ENCODE data around the gene HMGCLL1.

The HMGCLL1 gene

GRCh38 chr6:55594442-55594841, 15.4 kb upstream of the HMGCLL1 start:
- TF ChIP-seq, protein P1, sequence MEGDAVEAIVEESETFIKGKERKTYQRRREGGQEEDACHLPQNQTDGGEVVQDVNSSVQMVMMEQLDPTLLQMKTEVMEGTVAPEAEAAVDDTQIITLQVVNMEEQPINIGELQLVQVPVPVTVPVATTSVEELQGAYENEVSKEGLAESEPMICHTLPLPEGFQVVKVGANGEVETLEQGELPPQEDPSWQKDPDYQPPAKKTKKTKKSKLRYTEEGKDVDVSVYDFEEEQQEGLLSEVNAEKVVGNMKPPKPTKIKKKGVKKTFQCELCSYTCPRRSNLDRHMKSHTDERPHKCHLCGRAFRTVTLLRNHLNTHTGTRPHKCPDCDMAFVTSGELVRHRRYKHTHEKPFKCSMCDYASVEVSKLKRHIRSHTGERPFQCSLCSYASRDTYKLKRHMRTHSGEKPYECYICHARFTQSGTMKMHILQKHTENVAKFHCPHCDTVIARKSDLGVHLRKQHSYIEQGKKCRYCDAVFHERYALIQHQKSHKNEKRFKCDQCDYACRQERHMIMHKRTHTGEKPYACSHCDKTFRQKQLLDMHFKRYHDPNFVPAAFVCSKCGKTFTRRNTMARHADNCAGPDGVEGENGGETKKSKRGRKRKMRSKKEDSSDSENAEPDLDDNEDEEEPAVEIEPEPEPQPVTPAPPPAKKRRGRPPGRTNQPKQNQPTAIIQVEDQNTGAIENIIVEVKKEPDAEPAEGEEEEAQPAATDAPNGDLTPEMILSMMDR (IDR thresholded peaks at IDR 0.05; ENCODE audit: low read depth, low read length, missing control alignments), result no peak
- H3K4me3 ChIP-seq (replicated peaks; ENCODE audit: low read depth, low read length), result no peak overlapping the region
- DNase-seq (ENCODE audit: extremely low read depth, low read depth), result no peak

- H3K4me3 ChIP-seq (replicated peaks; ENCODE audit: low read depth, low read length), result no peak overlapping the region
- no peak for DNase-seq (ENCODE audit: extremely low read depth, low read depth)
- TF ChIP-seq, protein P1 (IDR thresholded peaks at IDR 0.05; ENCODE audit: low read depth, low read length, missing control alignments), result no peak
Measured at GRCh38 chr6:55584654-55585354, 5.8 kb upstream of the HMGCLL1 start.

- TF ChIP-seq, protein P1 (IDR thresholded peaks at IDR 0.05; ENCODE audit: low read depth, low read length, missing control alignments), result no peak
Measured at GRCh38 chr6:55576811-55577210, 2.2 kb downstream of the HMGCLL1 start.

GRCh38 chr6:55574556-55574955, 4.4 kb downstream of the HMGCLL1 start:
- TF ChIP-seq, protein P1 (IDR thresholded peaks at IDR 0.05; ENCODE audit: low read depth, low read length, missing control alignments), result no peak
- DNase-seq (ENCODE audit: extremely low read depth, low read depth), result no peak

More at GRCh38 chr6:55576811-55577210, 2.2 kb downstream of the HMGCLL1 start:
- no peak overlapping the region for H3K4me3 ChIP-seq (replicated peaks; ENCODE audit: low read depth, low read length)
- DNase-seq (ENCODE audit: extremely low read depth, low read depth), result no peak

GRCh38 chr6:55569638-55570037, 9.4 kb downstream of the HMGCLL1 start:
- TF ChIP-seq, protein P1 (IDR thresholded peaks at IDR 0.05; ENCODE audit: low read depth, low read length, missing control alignments), result no peak
- DNase-seq (ENCODE audit: extremely low read depth, low read depth), result no peak
- H3K4me3 ChIP-seq (replicated peaks; ENCODE audit: low read depth, low read length), result no peak overlapping the region

More at GRCh38 chr6:55574556-55574955, 4.4 kb downstream of the HMGCLL1 start:
- H3K4me3 ChIP-seq (replicated peaks; ENCODE audit: low read depth, low read length), result no peak overlapping the region

- no peak for DNase-seq (ENCODE audit: extremely low read depth, low read depth)
- TF ChIP-seq, protein P1 (IDR thresholded peaks at IDR 0.05; ENCODE audit: low read depth, low read length, missing control alignments), result no peak
- no peak overlapping the region for H3K4me3 ChIP-seq (replicated peaks; ENCODE audit: low read depth, low read length)
Measured at GRCh38 chr6:55568808-55569439, 10.1 kb downstream of the HMGCLL1 start.
